Measurements from ENCODE around the gene HIP1R.
A peak's percentile ranks its signal among the peaks of the same experiment; 100 is the strongest.

Gene HIP1R

GRCh38 chr12:122845041-122845864 lies 10.0 kb downstream of the HIP1R start:
- Histone ChIP-seq H3K27me3 (ENCODE audit: control insufficient read depth, insufficient read depth, low read length) (no peaks in the 10 kb centered on the region), H3K36me3 (ENCODE audit: control insufficient read depth, insufficient read depth, low read length) (peaks cover 5% of the 10 kb centered on the region), H3K9me3 (ENCODE audit: control insufficient read depth, insufficient read depth, low read length) (no peaks in the 10 kb centered on the region), H3K9ac (ENCODE audit: low read depth, low read length) (peak overlapping the region; percentile 2), H3K4me3 (ENCODE audit: low read depth, low read length) (no peak overlapping the region), H3K4me1 (ENCODE audit: control insufficient read depth, insufficient read depth, low read length) (peaks cover 3% of the 10 kb centered on the region)

GRCh38 chr12:122845865-122846621 lies 10.8 kb downstream of the HIP1R start:
- no peaks in the 10 kb centered on the region for H3K27me3 ChIP-seq (ENCODE audit: control insufficient read depth, insufficient read depth, low read length)
- H3K36me3 ChIP-seq (ENCODE audit: control insufficient read depth, insufficient read depth, low read length), result peaks cover 5% of the 10 kb centered on the region
- peaks cover 3% of the 10 kb centered on the region for H3K4me1 ChIP-seq (ENCODE audit: control insufficient read depth, insufficient read depth, low read length)
- no peak overlapping the region for H3K9ac ChIP-seq (ENCODE audit: low read depth, low read length)
- no peaks in the 10 kb centered on the region for H3K9me3 ChIP-seq (ENCODE audit: control insufficient read depth, insufficient read depth, low read length)
- no peak overlapping the region for H3K4me3 ChIP-seq (ENCODE audit: low read depth, low read length)

GRCh38 chr12:122846622-122847515 lies 11.6 kb downstream of the HIP1R start:
- Histone ChIP-seq H3K9ac (ENCODE audit: low read depth, low read length) (no peak overlapping the region), H3K9me3 (ENCODE audit: control insufficient read depth, insufficient read depth, low read length) (no peaks in the 10 kb centered on the region), H3K36me3 (ENCODE audit: control insufficient read depth, insufficient read depth, low read length) (peaks cover 5% of the 10 kb centered on the region), H3K27me3 (ENCODE audit: control insufficient read depth, insufficient read depth, low read length) (no peaks in the 10 kb centered on the region), H3K4me1 (ENCODE audit: control insufficient read depth, insufficient read depth, low read length) (peaks cover 3% of the 10 kb centered on the region), H3K4me3 (ENCODE audit: low read depth, low read length) (no peak overlapping the region)

DNA sequence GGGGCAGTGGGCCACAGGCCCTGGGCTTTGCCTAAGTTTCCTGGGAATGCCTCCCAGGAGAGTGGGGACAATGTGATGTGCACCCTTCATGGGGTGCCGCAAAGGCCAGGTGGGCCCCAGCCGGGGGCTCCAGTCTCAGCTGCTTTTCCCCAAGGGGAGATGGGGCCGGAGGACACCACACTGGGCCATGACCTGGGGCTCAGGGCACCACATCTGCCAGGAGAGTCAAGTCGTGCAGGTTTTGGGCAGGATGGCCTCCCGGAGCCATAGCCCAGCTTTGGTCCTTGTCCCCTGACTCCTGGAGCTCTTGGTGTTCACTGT lies 12.2 kb downstream of the HIP1R start:
- Histone ChIP-seq H3K27me3 (ENCODE audit: control insufficient read depth, insufficient read depth, low read length) (no peaks in the 10 kb centered on the region), H3K36me3 (ENCODE audit: control insufficient read depth, insufficient read depth, low read length) (peaks cover 5% of the 10 kb centered on the region), H3K9me3 (ENCODE audit: control insufficient read depth, insufficient read depth, low read length) (no peaks in the 10 kb centered on the region), H3K4me3 (ENCODE audit: low read depth, low read length) (no peak overlapping the region), H3K4me1 (ENCODE audit: control insufficient read depth, insufficient read depth, low read length) (peaks cover 3% of the 10 kb centered on the region), H3K9ac (ENCODE audit: low read depth, low read length) (no peak overlapping the region)

DNA sequence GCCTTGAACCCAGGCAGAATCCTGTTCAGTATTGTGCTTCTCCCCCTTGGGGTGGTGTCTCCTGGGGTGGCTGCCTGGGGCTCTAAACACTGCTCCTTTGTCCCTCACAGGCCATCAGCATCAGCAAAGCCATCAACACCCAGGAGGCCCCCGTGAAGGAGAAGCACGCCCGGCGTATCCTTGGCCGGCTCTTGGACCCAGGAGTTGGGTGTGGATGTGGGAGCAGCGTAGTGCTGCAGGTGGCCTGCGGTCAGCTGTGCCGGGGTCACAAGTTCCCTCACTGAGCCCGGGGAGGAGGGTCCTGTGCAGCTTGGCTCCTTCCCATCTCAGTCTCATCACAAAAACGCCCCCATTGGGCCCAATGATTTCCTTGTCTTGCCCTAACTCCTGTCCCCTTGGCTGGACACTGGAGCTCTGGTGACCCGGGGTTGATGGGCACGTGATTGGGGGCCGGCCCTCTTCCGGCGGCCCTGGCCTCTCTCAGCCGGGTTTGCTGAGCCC lies 12.7 kb downstream of the HIP1R start:
- peaks cover 3% of the 10 kb centered on the region for H3K4me1 ChIP-seq (ENCODE audit: control insufficient read depth, insufficient read depth, low read length)
- peaks cover 5% of the 10 kb centered on the region for H3K36me3 ChIP-seq (ENCODE audit: control insufficient read depth, insufficient read depth, low read length)
- H3K27me3 ChIP-seq (ENCODE audit: control insufficient read depth, insufficient read depth, low read length), result no peaks in the 10 kb centered on the region
- H3K9ac ChIP-seq (ENCODE audit: low read depth, low read length), result no peak overlapping the region
- H3K9me3 ChIP-seq (ENCODE audit: control insufficient read depth, insufficient read depth, low read length), result no peaks in the 10 kb centered on the region
- no peak overlapping the region for H3K4me3 ChIP-seq (ENCODE audit: low read depth, low read length)

DNA sequence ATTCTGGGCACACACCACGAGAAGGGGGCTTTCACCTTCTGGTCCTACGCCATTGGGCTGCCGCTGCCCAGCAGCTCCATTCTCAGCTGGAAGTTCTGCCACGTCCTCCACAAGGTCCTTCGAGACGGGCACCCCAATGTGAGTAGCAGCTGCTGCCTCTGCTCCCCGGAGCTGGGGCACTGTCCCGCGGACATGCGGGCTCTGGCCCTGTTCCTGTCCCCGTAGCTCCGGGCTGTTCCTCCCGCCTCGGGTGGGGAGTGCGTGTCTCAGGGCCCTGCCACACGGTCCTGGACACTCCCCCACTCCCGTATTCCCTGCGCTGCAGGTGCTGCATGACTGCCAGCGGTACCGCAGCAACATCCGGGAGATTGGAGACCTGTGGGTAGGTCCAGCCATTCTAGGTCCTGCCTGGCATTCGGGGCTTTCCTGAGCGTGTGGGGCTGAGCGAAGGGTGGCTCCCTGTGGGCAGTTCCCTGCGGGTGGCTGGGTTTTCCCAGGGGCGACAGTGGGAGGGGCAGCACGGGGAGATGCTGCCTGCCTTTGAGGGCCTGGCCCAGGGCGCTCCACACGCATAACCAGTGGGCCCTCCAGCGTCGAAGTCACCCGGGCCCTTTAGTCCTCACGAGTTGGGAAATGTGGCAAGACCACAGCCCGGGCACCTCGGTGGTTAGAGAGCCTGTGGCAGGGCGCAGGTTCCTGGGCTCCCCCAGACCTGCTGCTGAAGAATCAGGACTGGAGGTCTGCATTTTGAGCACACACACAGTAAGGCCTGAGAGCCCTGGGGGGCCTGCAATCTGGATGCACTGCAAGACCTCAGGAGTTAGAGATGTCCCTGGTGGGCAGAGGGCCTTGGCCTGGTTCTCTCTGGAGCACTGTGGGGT lies 13.5 kb downstream of the HIP1R start:
- no peaks in the 10 kb centered on the region for H3K27me3 ChIP-seq (ENCODE audit: control insufficient read depth, insufficient read depth, low read length)
- H3K9me3 ChIP-seq (ENCODE audit: control insufficient read depth, insufficient read depth, low read length), result no peaks in the 10 kb centered on the region
- no peak overlapping the region for H3K9ac ChIP-seq (ENCODE audit: low read depth, low read length)
- H3K4me1 ChIP-seq (ENCODE audit: control insufficient read depth, insufficient read depth, low read length), result peaks cover 3% of the 10 kb centered on the region
- no peak overlapping the region for H3K4me3 ChIP-seq (ENCODE audit: low read depth, low read length)
- H3K36me3 ChIP-seq (ENCODE audit: control insufficient read depth, insufficient read depth, low read length), result peaks cover 5% of the 10 kb centered on the region

GRCh38 chr12:122849352-122850047 lies 14.2 kb downstream of the HIP1R start:
- H3K9me3 ChIP-seq (ENCODE audit: control insufficient read depth, insufficient read depth, low read length), result no peaks in the 10 kb centered on the region
- H3K4me1 ChIP-seq (ENCODE audit: control insufficient read depth, insufficient read depth, low read length), result peaks cover 3% of the 10 kb centered on the region
- no peak overlapping the region for H3K9ac ChIP-seq (ENCODE audit: low read depth, low read length)
- peaks cover 7% of the 10 kb centered on the region for H3K36me3 ChIP-seq (ENCODE audit: control insufficient read depth, insufficient read depth, low read length)
- H3K4me3 ChIP-seq (ENCODE audit: low read depth, low read length), result no peak overlapping the region
- no peaks in the 10 kb centered on the region for H3K27me3 ChIP-seq (ENCODE audit: control insufficient read depth, insufficient read depth, low read length)

DNA sequence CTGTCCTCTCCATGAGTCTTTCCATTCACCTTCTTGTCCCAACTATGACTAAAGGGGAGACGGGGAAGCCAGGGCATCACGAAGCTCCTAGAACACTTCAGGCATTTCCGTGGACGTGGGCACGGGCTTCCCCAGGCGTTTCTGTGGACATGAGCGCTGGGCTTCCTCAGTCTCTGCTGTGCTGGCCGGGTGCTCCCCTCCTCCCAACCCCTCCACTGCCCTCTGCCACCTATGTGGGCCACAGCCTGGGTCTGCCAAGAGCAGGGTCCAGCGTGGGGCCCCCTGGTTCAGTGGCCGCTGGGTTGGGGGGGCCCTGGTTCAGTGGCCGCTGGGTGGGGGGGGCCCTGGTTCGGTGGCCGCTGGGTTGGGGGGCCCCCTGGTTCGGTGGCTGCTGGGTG lies 14.8 kb downstream of the HIP1R start:
- Histone ChIP-seq H3K9me3 (ENCODE audit: control insufficient read depth, insufficient read depth, low read length) (no peaks in the 10 kb centered on the region), H3K4me3 (ENCODE audit: low read depth, low read length) (no peak overlapping the region), H3K4me1 (ENCODE audit: control insufficient read depth, insufficient read depth, low read length) (peaks cover 3% of the 10 kb centered on the region), H3K36me3 (ENCODE audit: control insufficient read depth, insufficient read depth, low read length) (peaks cover 7% of the 10 kb centered on the region), H3K27me3 (ENCODE audit: control insufficient read depth, insufficient read depth, low read length) (no peaks in the 10 kb centered on the region), H3K9ac (ENCODE audit: low read depth, low read length) (no peak overlapping the region)

DNA sequence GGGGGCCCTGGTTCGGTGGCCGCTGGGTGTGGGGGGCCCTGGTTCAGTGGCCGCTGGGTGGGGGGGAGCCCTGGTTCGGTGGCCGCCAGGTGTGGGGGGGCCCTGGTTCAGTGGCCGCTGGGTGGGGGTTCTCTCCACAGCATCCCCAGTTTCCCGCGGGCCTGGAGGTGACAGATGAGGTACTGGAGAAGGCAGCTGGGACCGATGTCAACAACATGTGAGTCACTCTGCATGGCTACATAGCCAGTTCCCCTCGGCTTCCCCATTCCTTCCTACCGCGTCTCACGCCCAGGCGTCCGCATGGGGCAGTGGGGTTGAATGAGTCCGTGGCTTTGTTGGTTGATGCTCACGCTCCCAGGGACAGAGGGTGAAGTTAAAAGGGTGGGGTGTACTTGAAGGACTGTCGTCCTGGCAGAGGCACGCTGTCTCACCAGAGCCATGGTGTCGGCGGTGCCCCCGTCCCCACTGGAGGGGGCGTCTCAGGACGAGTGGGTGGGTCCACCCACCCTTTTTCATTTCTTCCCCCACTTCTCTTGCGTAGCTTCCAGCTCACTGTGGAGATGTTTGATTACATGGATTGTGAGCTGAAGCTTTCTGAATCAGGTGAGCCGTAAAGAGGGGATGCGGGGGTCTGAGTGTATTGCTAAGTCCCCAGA lies 15.6 kb downstream of the HIP1R start:
- Histone ChIP-seq H3K4me1 (ENCODE audit: control insufficient read depth, insufficient read depth, low read length) (no peaks in the 10 kb centered on the region), H3K36me3 (ENCODE audit: control insufficient read depth, insufficient read depth, low read length) (peaks cover 11% of the 10 kb centered on the region), H3K27me3 (ENCODE audit: control insufficient read depth, insufficient read depth, low read length) (no peaks in the 10 kb centered on the region), H3K9me3 (ENCODE audit: control insufficient read depth, insufficient read depth, low read length) (no peaks in the 10 kb centered on the region), H3K4me3 (ENCODE audit: low read depth, low read length) (no peak overlapping the region), H3K9ac (ENCODE audit: low read depth, low read length) (no peak overlapping the region)

DNA sequence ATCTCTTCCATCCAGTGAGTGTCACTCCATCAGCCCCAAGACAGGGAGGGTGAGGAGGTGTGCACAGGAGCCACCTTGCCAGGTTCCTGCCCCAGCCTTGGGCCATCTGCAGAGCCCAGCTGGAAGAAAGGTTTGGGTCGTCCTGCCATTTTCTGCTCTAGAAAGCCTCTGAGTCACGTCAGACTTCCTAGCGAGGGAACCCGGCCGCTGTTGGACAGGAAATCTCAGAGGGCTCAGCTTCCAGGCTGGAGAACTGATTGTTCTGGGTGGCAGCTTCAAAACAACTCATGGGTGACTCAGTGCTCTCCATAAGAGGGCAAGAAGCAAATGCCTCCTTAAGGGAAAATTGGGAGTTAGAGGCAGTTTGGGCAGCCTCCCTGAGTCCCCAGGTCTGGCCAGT lies 16.6 kb downstream of the HIP1R start:
- peaks cover 18% of the 10 kb centered on the region for H3K36me3 ChIP-seq (ENCODE audit: control insufficient read depth, insufficient read depth, low read length)

More for the DNA sequence above, 16.6 kb downstream of the HIP1R start:
- Histone ChIP-seq H3K4me1 (ENCODE audit: control insufficient read depth, insufficient read depth, low read length) (no peaks in the 10 kb centered on the region), H3K9ac (ENCODE audit: low read depth, low read length) (no peak overlapping the region), H3K4me3 (ENCODE audit: low read depth, low read length) (no peak overlapping the region), H3K27me3 (ENCODE audit: control insufficient read depth, insufficient read depth, low read length) (no peaks in the 10 kb centered on the region), H3K9me3 (ENCODE audit: control insufficient read depth, insufficient read depth, low read length) (no peaks in the 10 kb centered on the region)

Data from iPS-15b (cell line).